Lower lobe of right lung (tissue), 2 donors: ENCODE results near the gene NPLOC4. TPM values are rescaled to one million over a fixed set of nuclear protein-coding genes. Genes with fewer than 3 reads are reported as not detected.
"Not testable (repeated sequence)": the region's sequence is repeated elsewhere in the genome, so short reads cannot be mapped to it uniquely, and the experiment has no call there.

Experiments used
- ATAC-seq, 2 donors: fragments of 200-7000 bp; cut with Tn5 transposase; one replicate each; pipeline ENCODE4 v1.9.1; 2020 to 2022; ENCODE audit warnings: mild to moderate bottlenecking in 2 of 2, moderate library complexity in 2 of 2
- DNase-seq: peaks from one replicate; pipeline ENCODE4 v3.0.0-alpha.2; 2020
- H3K27ac ChIP-seq: fragments of 200-600 bp; one replicate; pipeline ENCODE4 v1.8.0; 2022
- H3K27me3 ChIP-seq: fragments of 200-600 bp; one replicate; pipeline ENCODE4 v1.8.0; 2022; ENCODE audit warnings: low read depth
- H3K36me3 ChIP-seq: fragments of 200-600 bp; one replicate; pipeline ENCODE4 v1.8.0; 2022; ENCODE audit warnings: mild to moderate bottlenecking
- H3K4me1 ChIP-seq: fragments of 200-600 bp; one replicate; pipeline ENCODE4 v1.8.0; 2022
- H3K4me3 ChIP-seq: fragments of 200-600 bp; one replicate; pipeline ENCODE4 v1.8.0; 2022; ENCODE audit warnings: mild to moderate bottlenecking
- H3K9me3 ChIP-seq: fragments of 200-600 bp; one replicate; pipeline ENCODE4 v1.8.0; 2022
- CTCF ChIP-seq: fragments of 200-600 bp; IDR thresholded peaks from one replicate; pipeline ENCODE4 v1.8.0; 2022; ENCODE audit warnings: antibody characterized with exemption, mild to moderate bottlenecking
- intact Hi-C: fragments of 100-400 bp; cut with DNase I; formaldehyde crosslinking; loops from one replicate; pipeline ENCODE4 v1.11.0; 2022
- total RNA-seq: library from RNA; stranded (reverse); fragmentation: NEBNext Ultra II Directional; extraction: Animal tissue kit (Norgen Biotek cat#: 25700); gene quantifications from one replicate; pipeline ENCODE4 v1.2.1, GENCODE V29; 2021
- donor health status: DM: no; HTN: yes; CAD: no; lungs with severe emphysema.

Gene NPLOC4
- total RNA-seq, 1 donor from 2014 or later: 69.6 TPM

- Histone ChIP-seq H3K4me3 (no peak overlapping the region), H3K9me3 (no peaks in the 10 kb centered on the region), H3K36me3 (peaks cover 99% of the 10 kb centered on the region), H3K27ac (no peak overlapping the region), H3K27me3 (no peaks in the 10 kb centered on the region), H3K4me1 (no peaks in the 10 kb centered on the region)
- DNase-seq (no peak), ATAC-seq (no peak)
- no peak for TF ChIP-seq CTCF
- intact Hi-C loops: no loop called here
These were observed 47.3 kb downstream of the NPLOC4 start for GRCh38 chr17:81589612-81590011.

- Histone ChIP-seq H3K27ac (no peak overlapping the region), H3K4me1 (no peaks in the 10 kb centered on the region), H3K36me3 (peaks cover 97% of the 10 kb centered on the region), H3K4me3 (no peak overlapping the region), H3K27me3 (no peaks in the 10 kb centered on the region), H3K9me3 (no peaks in the 10 kb centered on the region)
- no peak for DNase-seq
- ATAC-seq: no peak
- TF ChIP-seq CTCF: no peak
- intact Hi-C loops: no loop called here
These were observed 50.8 kb downstream of the NPLOC4 start for GRCh38 chr17:81586096-81586495.

- H3K36me3 ChIP-seq: peaks cover 97% of the 10 kb centered on the region
- H3K27ac ChIP-seq, H3K4me1 ChIP-seq, ATAC-seq, intact Hi-C loops, DNase-seq, H3K9me3 ChIP-seq, H3K27me3 ChIP-seq, H3K4me3 ChIP-seq: not testable (repeated sequence)
These were observed 52.1 kb downstream of the NPLOC4 start for GRCh38 chr17:81584771-81585170.

- DNase-seq (no peak), ATAC-seq (no peak)
- no peak for TF ChIP-seq CTCF
- Histone ChIP-seq H3K4me3 (no peak overlapping the region), H3K36me3 (peaks cover 97% of the 10 kb centered on the region), H3K4me1 (no peaks in the 10 kb centered on the region), H3K27me3 (no peaks in the 10 kb centered on the region), H3K9me3 (no peaks in the 10 kb centered on the region), H3K27ac (no peak overlapping the region)
- intact Hi-C loops: no loop called here
These were observed 53.1 kb downstream of the NPLOC4 start for GRCh38 chr17:81583589-81584342.

GRCh38 chr17:81582749-81583148 lies 54.2 kb downstream of the NPLOC4 start:
- no peak for TF ChIP-seq CTCF
- H3K27ac ChIP-seq: no peak overlapping the region
- no peaks in the 10 kb centered on the region for H3K9me3 ChIP-seq
- no peak for DNase-seq
- no peak for ATAC-seq
- no peak overlapping the region for H3K4me3 ChIP-seq
- peaks cover under 1% of the 10 kb centered on the region for H3K4me1 ChIP-seq
- intact Hi-C loops: no loop called here
- peaks cover 97% of the 10 kb centered on the region for H3K36me3 ChIP-seq
- H3K27me3 ChIP-seq: no peaks in the 10 kb centered on the region

- TF ChIP-seq CTCF: no peak
- Histone ChIP-seq H3K4me3 (no peak overlapping the region), H3K9me3 (no peaks in the 10 kb centered on the region), H3K27ac (no peak overlapping the region), H3K4me1 (peaks cover 5% of the 10 kb centered on the region), H3K27me3 (no peaks in the 10 kb centered on the region), H3K36me3 (peaks cover 93% of the 10 kb centered on the region)
- ATAC-seq (no peak), DNase-seq (no peak)
- intact Hi-C loops: no loop called here
These were observed 54.6 kb downstream of the NPLOC4 start for GRCh38 chr17:81582341-81582740.
